NCI-H146 treated with DMSO at 0.1 percent for 48 hours (cell line): ENCODE data around the gene EPHA6.
"Not testable (repeated sequence)": the region's sequence is repeated elsewhere in the genome, so short reads cannot be mapped to it uniquely, and the experiment has no call there.

Experiments used
- DNase-seq: peaks from one replicate; lab custom pipeline; 2025; ENCODE audit not compliant: unreplicated experiment; lab: John Stamatoyannopoulos, UW

Gene EPHA6

DNA sequence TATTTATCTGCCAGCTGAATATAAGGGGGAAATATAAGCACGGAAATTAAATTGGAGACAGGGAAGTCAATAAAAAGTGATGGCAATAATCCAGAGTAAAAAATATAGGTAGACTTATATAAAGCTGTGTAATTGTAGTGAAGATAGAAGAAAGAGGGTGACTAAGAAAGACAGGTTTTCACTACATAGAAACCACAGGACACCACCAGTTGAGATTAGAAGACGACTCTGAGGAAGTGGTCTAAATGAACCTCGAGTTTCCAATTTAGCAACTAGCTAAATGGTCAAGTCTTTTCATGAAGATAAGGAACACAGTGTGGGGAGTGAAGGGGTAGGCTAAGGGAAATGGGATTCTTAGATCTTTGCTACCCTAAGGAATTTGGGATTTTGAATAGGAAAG lies 761.3 kb downstream of the EPHA6 start:
- DNase-seq: no peak

DNA sequence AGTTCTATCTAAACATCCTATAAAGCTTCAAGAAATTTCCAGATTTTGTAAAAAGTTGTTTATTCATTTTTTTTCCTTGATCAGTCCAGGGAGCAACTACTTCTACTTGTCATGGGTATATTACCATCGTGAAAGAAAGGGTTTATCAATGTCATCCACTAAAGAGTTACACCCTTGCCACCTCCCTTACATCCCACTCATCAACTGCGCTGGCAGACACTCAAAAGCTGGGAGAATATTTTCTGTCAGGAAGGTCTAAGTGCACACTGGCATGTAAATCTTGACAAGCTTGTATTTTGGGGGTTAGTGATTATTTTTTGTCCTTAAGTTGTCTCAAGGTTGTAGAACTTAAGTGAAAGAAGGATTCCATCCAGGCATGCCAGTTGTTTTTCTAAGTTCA lies 761.8 kb downstream of the EPHA6 start:
- no peak for DNase-seq

DNA sequence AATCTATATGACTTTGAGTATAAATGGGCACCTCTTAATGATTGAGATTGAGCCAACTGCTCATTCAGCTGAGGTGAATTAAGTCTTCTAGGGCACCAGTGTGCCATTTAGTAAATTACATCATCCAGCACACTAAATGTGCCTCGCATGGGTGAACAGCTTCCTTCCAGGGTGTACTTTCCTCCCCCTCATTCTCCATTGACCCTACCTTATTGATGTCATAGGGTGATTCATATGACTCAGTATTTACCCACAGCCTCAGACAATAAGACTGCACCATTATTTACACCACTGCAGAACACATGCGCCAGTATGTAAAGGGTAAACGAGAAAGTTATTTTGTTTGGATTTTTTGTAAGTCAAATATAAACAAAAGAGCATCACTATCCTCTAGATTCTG lies 765.0 kb downstream of the EPHA6 start:
- peak; percentile 90 for DNase-seq

DNA sequence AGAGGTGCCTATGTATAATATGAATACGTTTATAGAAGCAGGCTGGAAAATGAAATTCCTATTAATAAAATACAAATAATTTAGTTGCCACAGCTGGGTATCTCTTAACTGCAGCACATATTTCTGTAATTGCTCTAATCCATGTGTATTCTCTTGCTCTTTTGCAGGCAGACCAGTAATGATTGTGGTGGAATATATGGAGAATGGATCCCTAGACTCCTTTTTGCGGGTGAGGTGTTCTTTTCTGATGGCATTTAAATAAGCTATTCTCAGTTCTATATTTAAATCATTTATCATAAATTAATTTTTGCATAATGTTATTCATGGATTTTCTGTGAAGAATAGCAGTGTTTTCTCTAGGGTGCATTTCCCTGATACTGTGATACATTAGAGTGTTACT lies 796.2 kb downstream of the EPHA6 start:
- DNase-seq: no peak

DNA sequence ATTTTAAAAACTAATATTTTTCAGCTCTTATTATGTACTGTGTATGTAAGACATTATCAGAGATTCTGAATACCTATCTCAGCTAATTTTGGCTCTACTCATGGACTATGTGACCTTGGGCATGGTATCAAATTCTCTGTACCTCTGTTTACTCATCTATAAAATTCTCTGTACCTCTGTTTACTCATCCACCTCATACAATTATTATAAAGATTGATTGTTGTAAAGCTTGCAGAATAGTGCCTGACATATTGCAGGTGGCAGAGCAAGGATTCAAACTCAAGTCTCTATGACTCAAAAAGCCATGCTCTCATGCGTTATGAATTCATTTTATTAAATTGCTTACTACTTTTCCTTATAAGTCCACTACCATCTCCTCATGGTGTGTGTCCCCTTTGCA lies 798.2 kb downstream of the EPHA6 start:
- DNase-seq: no peak

DNA sequence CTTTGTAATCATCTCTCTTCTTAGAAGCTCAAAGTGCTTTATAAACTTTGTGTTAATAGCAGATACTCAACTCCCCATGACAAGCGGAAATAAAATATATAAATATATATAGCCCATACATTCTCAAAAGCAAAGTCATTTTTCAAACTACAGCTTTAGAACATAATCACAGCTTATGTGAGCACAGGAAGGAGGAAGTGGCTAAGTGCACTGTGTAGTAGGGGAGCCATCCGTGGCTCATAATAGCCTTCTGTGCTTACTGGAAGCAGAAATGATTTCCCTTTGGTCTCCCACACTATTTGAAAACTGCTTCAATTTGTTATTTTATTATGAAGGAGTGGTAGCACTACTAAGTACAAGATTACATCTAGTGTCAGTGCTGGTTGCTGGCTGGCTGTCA lies 798.7 kb downstream of the EPHA6 start:
- DNase-seq: no peak

DNA sequence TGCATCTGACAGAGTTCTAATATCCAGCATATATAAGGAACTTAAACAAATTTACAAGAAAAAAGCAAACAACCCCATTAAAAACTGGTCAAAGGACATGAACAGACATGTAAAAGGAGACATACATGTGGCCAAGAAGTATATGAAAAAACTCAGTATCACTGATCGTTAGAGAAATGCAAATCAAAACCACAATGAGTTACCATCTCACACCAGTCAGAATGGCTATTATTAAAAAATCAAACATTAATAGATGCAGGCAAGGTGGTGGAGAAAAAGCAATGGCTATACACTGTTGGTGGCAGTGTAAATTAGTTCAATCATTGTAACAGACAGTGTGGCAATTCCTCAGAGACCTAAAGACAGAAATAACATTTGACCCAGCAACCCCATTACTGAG lies 806.1 kb downstream of the EPHA6 start:
- DNase-seq: not testable (repeated sequence)

DNA sequence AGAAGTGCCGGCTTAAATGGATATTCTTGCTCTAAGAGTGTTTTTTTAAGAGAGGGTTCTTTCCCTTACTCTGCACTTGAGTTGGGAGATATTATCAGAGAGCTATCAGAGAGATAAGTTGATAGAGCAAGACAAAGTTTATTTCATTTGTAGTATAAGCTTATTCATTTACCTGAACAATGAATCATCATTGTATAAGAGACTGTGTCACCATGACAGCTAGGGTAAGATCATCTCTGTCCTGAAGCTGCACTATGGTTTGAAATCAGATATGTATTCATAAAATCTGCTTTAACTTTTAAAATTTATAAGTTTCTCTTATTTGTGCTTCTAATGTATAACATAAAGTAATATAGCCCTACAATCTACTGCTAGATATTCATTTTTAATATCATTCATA lies 822.1 kb downstream of the EPHA6 start:
- no peak for DNase-seq

DNA sequence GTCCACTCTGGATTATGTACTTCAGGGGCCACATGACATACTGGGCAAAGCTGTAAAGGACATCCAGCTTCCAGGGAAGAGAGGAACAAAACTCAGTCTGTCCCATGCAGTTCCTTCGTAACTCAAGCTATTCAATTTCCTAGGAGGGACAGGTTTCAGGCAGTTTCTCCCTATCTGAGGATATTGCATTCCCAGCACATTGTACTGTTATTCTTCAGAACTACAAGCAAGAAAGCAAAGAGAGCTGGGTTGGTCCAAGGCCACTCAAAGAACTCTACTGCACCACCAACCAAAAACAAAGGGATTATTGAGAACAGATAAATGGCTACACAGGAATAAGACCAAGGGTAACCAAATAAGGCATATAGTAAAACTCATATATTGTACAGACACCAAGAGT lies 832.5 kb downstream of the EPHA6 start:
- DNase-seq: no peak

DNA sequence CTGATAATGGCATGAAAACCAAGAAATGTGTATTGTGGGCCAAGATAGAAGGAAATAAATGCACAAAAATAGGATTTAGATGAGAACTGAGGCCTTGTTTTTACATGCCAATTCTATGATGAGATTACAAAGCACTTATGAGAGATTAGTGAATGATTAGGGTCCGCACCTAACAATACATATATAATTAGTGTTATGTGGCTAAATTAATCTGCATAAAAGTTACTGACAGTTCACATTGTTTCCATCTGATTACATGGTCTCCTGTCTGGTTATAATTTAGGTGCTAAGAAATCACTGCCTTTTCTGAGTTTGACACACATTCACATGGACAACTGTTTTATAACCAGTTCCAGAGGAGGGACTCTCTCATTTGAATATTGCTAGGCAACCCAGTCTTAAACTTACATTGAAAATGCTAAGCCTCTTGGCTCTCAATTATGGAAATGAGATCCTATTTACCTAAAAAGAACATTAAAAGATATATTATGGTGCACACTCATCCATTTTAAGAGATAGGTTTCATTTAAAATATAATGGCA lies 833.1 kb downstream of the EPHA6 start:
- no peak for DNase-seq

DNA sequence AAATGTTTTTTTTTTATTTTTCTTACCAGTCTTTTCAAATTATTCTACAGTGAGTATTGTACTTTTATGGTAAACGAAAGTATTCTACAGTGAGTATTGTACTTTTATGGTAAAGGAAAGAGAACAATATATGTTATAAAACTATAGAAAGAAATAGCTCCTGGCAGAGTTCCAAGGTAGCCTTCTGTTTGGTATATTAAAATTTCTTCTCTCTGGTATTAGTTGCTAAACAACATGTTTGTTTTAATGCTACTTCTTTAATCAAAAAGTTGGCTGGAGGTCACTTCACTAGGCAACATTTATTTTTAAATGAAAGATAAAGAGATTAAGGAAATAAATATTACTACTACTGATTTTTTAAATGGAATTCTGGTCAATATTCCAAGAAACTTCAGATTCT lies 841.6 kb downstream of the EPHA6 start:
- no peak for DNase-seq

DNA sequence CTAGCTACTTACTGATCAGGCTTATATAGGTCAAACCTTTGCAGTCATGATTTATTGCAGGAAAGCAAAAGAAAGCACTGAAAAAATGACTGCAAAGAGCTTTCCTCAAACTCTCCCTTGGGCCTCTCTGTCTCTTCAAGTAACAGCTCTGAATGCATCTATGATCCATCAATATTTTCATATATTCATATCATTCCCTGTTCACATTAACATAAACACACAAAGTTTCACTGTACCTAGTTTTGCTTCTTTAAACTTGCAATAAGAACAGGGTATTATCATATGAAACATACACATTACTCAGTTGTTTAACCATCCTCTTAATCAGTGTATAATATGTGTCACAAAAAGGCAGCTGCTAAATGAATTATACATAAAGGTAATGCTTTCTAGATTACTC lies 842.2 kb downstream of the EPHA6 start:
- no peak for DNase-seq

DNA sequence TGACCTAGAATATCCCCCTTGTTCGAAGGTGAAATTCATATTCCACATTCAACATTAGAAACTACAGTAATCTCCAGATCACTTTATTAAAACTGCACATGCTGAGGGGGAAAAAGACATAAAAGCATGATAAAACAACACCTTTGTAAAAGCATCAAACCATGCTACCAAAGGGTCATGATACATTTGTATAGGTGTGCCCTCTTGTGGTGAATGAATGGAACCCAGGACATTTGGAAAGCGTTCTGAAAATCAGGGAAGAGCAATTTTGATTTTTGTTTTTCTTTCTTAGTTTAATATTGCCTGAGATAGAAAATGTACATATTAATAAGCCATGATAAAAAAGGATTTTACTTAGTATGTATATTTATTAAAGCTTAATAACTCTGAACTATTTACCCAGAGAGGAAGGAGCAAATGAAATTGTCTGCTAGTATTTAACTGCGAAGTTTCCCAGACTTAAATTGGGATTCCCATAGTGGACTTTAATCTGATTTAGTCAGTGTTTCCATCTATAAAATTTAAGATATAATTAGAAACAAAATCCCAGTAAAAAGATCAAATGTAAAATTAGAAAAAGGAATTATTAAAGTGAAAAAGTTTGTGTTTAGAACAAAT lies 844.4 kb downstream of the EPHA6 start:
- DNase-seq: peak; percentile 52

DNA sequence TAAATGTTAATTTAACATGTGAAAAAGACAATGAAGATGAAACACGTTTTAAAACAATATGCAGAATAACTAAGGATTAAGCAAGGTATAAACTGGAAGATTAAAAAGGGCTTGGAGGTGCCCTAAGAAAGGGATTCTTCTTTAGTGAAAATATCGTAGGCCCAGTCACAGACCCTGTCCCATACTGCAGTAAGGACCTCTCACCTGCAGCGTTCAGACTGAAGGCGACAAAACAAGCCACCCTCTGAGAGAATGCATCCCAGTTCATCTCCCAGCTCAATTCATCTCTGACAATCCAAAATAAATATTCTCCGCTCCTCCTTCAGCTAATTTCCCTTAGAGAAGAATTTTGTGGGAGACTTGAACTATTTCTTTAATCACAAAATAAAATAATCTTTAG lies 847.9 kb downstream of the EPHA6 start:
- DNase-seq: no peak

DNA sequence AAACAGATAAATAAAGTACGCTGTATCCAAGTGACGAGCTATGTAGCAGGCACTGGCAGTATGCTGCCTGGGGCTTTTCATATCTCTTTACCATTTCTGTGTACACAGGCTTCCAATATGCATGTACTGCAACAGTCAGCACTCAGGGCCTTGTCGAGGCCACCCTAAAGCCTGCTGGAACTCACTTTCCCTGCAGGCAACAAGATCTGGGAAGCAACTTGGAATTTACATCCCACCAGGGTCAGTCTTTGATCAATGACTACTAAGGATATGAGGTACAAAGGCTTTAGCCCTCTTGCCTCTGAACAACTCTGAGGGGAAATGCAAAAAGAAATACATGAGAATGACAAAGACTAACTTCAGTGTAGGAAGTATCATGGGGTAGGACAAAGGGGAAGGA lies 848.4 kb downstream of the EPHA6 start:
- no peak for DNase-seq

DNA sequence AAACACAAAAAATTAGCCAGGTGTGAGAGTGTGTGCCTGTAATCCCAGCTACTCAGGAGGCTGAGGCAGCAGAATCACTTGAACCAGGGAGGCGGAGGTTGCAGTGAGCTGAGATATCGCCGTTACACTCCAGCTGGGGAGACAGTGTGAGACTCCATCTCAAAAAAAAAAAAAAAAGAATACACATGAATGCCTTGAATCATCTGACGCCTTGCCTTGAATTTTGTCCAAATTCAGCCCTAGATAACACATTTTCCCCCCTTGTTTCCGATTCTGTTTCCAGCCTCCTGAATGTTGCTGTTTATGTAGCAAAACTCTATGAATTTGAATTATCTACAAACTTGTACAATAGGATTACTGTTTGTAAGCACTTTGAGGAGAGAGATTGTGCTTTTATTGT lies 851.5 kb downstream of the EPHA6 start:
- no peak for DNase-seq

DNA sequence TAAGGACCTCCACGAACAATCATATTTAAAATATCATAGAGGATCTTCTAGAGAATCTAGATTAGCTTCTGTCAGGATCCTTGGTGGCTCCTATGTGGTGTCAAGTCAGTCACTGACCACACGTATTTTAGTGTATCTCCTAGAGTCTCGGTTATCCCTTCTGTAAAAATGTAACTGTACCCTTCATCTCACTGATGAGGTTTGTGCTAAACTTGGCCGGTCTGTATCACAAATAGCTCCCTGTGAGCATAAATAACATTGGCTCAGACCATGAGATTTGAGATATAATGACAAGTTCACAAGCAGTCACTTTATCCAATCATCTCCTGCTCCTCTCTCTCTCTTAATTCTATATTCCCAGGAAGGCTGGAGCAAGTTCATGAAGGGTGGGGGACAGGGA lies 856.6 kb downstream of the EPHA6 start:
- no peak for DNase-seq

DNA sequence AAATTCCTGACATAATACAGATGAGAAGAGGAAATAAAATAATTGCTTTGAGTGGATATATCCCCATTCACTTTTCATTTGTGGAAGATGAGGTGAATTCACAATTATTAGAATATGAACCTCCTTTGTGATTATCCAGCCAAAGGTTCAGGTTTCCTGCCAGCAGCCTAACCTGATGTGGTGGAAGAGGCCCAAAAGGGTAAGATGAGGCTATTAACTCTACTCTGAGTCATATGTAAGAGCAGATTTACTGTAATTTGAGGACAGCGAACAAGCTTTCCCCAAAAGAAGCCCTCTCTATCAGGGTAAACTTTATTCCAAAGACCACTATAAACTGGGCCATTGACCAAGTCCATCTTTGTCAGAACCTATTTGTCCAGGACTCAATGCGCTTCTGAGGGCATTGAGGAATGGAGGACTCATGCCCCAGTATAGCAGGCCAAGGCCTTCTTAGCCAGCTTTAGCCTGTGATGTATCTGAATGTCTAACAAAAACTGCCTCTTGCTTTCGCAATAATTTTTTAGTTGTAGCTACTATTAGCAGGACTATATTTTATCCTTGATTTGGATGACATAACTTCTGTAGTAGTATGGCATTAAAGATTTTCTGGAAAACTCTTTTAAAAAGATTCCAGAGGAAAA lies 859.1 kb downstream of the EPHA6 start:
- no peak for DNase-seq

DNA sequence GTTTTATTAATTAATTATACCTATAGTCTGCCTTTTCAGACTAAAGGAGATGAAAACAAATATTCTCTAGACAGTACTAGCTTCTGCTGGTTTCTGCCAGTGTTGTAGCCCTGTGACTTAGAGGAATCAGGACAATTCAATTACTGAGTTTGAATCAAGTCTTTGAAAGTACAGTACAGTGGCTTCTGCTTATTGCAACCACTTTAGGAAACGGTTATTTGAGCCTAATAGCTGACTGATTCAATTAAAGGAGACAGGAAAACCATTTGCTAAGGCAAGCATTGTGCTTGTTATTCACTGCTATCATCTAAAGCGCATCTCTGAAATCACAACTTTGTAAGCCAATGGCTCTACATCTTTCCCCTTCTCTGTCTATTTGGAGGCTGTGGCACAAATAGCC lies 860.1 kb downstream of the EPHA6 start:
- DNase-seq: no peak

DNA sequence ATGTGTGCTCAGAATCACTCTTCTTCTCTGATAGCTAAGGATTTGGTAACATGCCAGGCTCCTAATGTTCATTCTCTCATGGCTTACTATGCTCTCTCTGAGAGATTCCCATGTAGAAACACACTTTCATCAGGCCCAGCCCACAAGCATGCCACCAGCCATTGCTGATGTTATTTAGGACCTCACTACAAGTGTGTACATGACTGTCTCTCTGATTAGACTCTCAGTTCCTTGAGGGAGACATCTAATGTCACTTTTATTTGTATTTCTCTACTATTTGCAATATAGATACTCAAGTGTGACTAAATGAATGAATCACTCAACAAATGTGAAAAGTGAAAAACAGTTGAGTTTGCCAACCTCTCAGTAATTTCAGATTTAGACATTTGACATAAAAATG lies 865.8 kb downstream of the EPHA6 start:
- no peak for DNase-seq

DNA sequence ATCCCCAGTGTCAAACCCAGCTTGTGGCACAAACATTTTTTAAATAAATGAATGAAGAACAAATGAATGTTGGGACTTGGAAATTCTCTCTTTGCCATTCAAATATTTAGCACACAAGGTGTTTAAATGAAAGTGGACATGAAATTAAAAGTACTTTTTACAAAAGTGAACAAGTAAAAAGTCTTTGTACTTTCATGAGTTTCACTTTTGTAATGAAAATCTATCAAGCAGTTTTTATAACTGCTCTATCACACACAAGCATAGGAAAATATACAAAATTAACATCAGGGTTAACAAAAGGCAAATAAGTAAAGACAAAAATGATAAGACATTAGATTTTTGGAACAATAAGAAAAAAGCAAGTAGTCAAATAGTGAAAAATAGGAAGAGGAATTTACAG lies 866.3 kb downstream of the EPHA6 start:
- no peak for DNase-seq

DNA sequence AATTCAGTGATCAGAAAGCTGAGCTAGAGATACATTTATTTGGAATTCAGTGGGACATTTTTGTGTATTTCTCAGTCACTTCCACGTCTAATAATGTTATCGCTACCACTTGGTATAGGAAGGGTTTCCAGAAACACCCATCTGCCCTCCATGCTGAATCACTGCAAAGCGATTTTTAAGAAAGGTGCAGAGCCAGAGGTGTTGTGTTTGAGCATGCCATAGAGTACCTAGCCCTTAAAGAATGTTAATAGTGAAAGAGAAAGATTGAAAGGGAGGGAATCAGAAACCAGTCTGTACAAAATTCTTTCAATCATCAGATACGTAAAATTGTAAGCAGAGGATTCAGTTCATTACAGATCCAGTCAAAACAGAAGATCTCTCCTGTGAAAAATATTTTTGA lies 870.1 kb downstream of the EPHA6 start:
- DNase-seq: no peak

DNA sequence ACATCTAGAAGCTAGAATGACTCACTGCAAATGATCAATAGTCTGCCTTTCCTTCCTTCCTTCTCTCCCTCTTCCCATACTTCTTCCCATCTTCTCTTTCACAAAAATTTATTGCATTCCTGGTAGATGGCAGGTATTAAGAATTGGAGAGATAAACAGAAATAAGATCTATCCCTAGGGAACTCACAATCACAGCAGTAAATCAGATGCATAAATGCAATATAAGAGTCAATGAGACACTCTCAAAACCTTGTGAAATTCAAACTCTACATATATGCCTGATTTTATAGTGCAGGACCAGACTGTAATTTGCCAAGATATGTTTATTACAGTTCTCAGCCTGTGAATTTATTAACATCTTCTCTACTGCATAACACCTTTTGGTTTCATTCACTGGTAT lies 871.9 kb downstream of the EPHA6 start:
- no peak for DNase-seq
